HCT116 (cell line): ENCODE results near the gene PRR35. TPM values are rescaled to one million over a fixed set of nuclear protein-coding genes. Genes with fewer than 3 reads are reported as not detected.

ENCODE experiments used
- ATAC-seq: fragments of 200-7000 bp; cut with Tn5 transposase; 2 replicates; pipeline ENCODE4 v1.9.1; 2020; ENCODE audit warnings: mild to moderate bottlenecking, moderate library complexity
- BruUV-seq: library from RNA; stranded (reverse); fragments of 400-500 nt; replicated peaks from 2 replicates; lab custom pipeline; 2021; lab: Mats Ljungman, UMichigan
- CTCF ChIA-PET: fragments of 300-600 bp; sonication (Branson Sonifier 250); formaldehyde crosslinking; loops from one replicate; lab custom pipeline; 2021; ENCODE audit warnings: antibody characterized with exemption; lab: Charles Lee
- POLR2A ChIA-PET: fragments of 300-600, 350-600 bp; sonication (Branson Sonifier 250); formaldehyde crosslinking; loops from one replicate; lab custom pipeline; 2021; ENCODE audit warnings: antibody characterized with exemption; lab: Charles Lee
- RAD21 ChIA-PET, 2 experiments: fragments of 300-600 bp; sonication (Branson Sonifier 250); formaldehyde crosslinking; loops; one replicate each; lab custom pipeline; 2023; ENCODE audit warnings: low total read pairs in 2 of 2; ENCODE audit not compliant: uncharacterized antibody in 2 of 2, unreplicated experiment in 2 of 2, low non-redundant PET in 1 of 2; lab: Charles Lee
- DNase-seq: peaks from one replicate; pipeline ENCODE4 v3.0.0-alpha.2; 2010; ENCODE audit warnings: low read depth, low spot score
- H2AFZ ChIP-seq: fragments of 200-600 bp; shearing (Covaris generic), sonication (generic); 2 replicates; pipeline ENCODE4 v1.6.1; 2017; ENCODE audit warnings: low read depth, mixed run types, mixed read lengths, antibody characterized with exemption, low read length; ENCODE audit not compliant: poor library complexity, severe bottlenecking
- H3K27ac ChIP-seq: 2 replicates; pipeline ENCODE4 v1.5.1; 2012; ENCODE audit warnings: low read depth, low read length
- H3K27me3 ChIP-seq: fragments of 200-600 bp; sonication (generic); 2 replicates; pipeline ENCODE4 v1.6.1; 2016; ENCODE audit warnings: mixed run types, low read length, mixed read lengths; ENCODE audit not compliant: insufficient read depth
- H3K36me3 ChIP-seq, 2 experiments: fragments of 200-500 bp in 1 of 2; fragments of 200-600 bp in 1 of 2; sonication (Bioruptor generic) in 1 of 2; sonication (generic) in 1 of 2; 2 replicates each; pipeline versions ENCODE4 v1.5.1 to v1.6.1; 2014 to 2016; ENCODE audit warnings: low read length in 2 of 2, inconsistent platforms in 1 of 2, mixed read lengths in 1 of 2, mixed run types in 1 of 2; ENCODE audit not compliant: insufficient read depth in 2 of 2, control insufficient read depth in 1 of 2
- H3K4me1 ChIP-seq, 2 experiments: fragments of 200-600 bp in 1 of 2; sonication (generic) in 1 of 2; 2 replicates each; pipeline versions ENCODE4 v1.5.1 to v1.6.1; 2012 to 2017; ENCODE audit warnings: low read length in 2 of 2, inconsistent platforms in 1 of 2, mild to moderate bottlenecking in 1 of 2, mixed read lengths in 1 of 2, mixed run types in 1 of 2, moderate library complexity in 1 of 2; ENCODE audit not compliant: insufficient read depth in 2 of 2, control insufficient read depth in 1 of 2
- H3K4me2 ChIP-seq: fragments of 200-600 bp; sonication (generic); 2 replicates; pipeline ENCODE4 v1.6.1; 2017; ENCODE audit warnings: mixed run types, low read length, mixed read lengths
- H3K4me3 ChIP-seq, 2 experiments: fragments of 200-600 bp in 1 of 2; sonication (generic) in 1 of 2; replicated peaks in 1 of 2; 2 replicates each; pipeline ENCODE4 v1.5.1; 2011 to 2016; ENCODE audit warnings: low read length in 2 of 2, control low read depth in 1 of 2, low read depth in 1 of 2, mild to moderate bottlenecking in 1 of 2, mixed read lengths in 1 of 2, mixed run types in 1 of 2
- H3K79me2 ChIP-seq: fragments of 200-600 bp; sonication (generic); 2 replicates; pipeline ENCODE4 v1.6.1; 2017; ENCODE audit warnings: mild to moderate bottlenecking, mixed run types, low read length, moderate library complexity, mixed read lengths; ENCODE audit not compliant: insufficient read depth
- H3K9ac ChIP-seq: fragments of 200-600 bp; sonication (generic); 2 replicates; pipeline ENCODE4 v1.6.1; 2016; ENCODE audit warnings: low read length, mixed read lengths
- H3K9me2 ChIP-seq: fragments of 200-600 bp; sonication (generic), shearing (Covaris generic); 2 replicates; pipeline ENCODE4 v1.6.1; 2017; ENCODE audit warnings: mixed run types, mild to moderate bottlenecking, moderate library complexity; ENCODE audit not compliant: insufficient read depth
- H3K9me3 ChIP-seq, 2 experiments: fragments of 200-500 bp in 1 of 2; fragments of 200-600 bp in 1 of 2; sonication (Bioruptor generic) in 1 of 2; sonication (generic) in 1 of 2; 2 replicates each; pipeline ENCODE4 v1.6.1; 2014 to 2017; ENCODE audit warnings: low read length in 2 of 2, mixed read lengths in 2 of 2, inconsistent platforms in 1 of 2, low read depth in 1 of 2, mild to moderate bottlenecking in 1 of 2, mixed run types in 1 of 2, moderate library complexity in 1 of 2; ENCODE audit not compliant: control insufficient read depth in 1 of 2, insufficient read depth in 1 of 2
- H4K20me1 ChIP-seq: fragments of 200-600 bp; sonication (generic), shearing (Covaris generic); 2 replicates; pipeline ENCODE4 v1.6.1; 2017; ENCODE audit warnings: mixed run types, mild to moderate bottlenecking, moderate library complexity; ENCODE audit not compliant: insufficient read depth
- EZH2 ChIP-seq: fragments of 200-600 bp; sonication (generic); IDR thresholded peaks from 2 replicates; pipeline ENCODE4 v1.6.1; 2017; ENCODE audit warnings: antibody characterized with exemption, mixed run types
- POLR2AphosphoS5 ChIP-seq: IDR thresholded peaks from 2 replicates; pipeline ENCODE4 v1.6.1; 2011; ENCODE audit warnings: mild to moderate bottlenecking, low read depth, low read length, moderate library complexity
- SRF ChIP-seq: IDR thresholded peaks from 2 replicates; pipeline ENCODE4 v1.6.1; 2012; ENCODE audit warnings: low read depth
- intact Hi-C: fragments of 100-400 bp; cut with micrococcal nuclease; formaldehyde crosslinking; loops from 2 replicates; pipeline ENCODE4 v1.10.0; 2022
- total RNA-seq: library from RNA; stranded (reverse); gene quantifications from one replicate; pipeline ENCODE4 v1.2.1, GENCODE V29; 2021; ENCODE audit not compliant: unreplicated experiment
- TF ChIP-seq, protein P1 (sequence below), 3 experiments: fragments of 200-600 bp in 1 of 3; sonication (generic) in 1 of 3; IDR thresholded peaks in 2 of 3; conservative IDR thresholded peaks in 1 of 3; 2 replicates each; pipeline ENCODE4 v1.5.1; 2012 to 2017; ENCODE audit warnings: low read depth in 2 of 3, low read length in 2 of 3, antibody characterized with exemption in 1 of 3, borderline replicate concordance in 1 of 3, control low read depth in 1 of 3, mild to moderate bottlenecking in 1 of 3, mixed read lengths in 1 of 3, mixed run types in 1 of 3, moderate library complexity in 1 of 3; ENCODE audit not compliant: insufficient read depth in 1 of 3
- TF ChIP-seq, protein P2 (sequence below): IDR thresholded peaks from 2 replicates; pipeline ENCODE4 v1.6.1; 2011; ENCODE audit warnings: mild to moderate bottlenecking, low read length, moderate library complexity; ENCODE audit not compliant: insufficient replicate concordance; ENCODE audit errors: extremely low read depth

Gene PRR35
- total RNA-seq, 1 experiment from 2014 or later = not detected

- H3K9me3 ChIP-seq = no peaks in the 10 kb centered on the region
- H3K27me3 ChIP-seq = no peaks in the 10 kb centered on the region
- H2AFZ ChIP-seq = no peak overlapping the region
- no peak for DNase-seq
- TF ChIP-seq POLR2AphosphoS5 (no peak), EZH2 (no peak), SRF (no peak)
- TF ChIP-seq, protein P1, sequence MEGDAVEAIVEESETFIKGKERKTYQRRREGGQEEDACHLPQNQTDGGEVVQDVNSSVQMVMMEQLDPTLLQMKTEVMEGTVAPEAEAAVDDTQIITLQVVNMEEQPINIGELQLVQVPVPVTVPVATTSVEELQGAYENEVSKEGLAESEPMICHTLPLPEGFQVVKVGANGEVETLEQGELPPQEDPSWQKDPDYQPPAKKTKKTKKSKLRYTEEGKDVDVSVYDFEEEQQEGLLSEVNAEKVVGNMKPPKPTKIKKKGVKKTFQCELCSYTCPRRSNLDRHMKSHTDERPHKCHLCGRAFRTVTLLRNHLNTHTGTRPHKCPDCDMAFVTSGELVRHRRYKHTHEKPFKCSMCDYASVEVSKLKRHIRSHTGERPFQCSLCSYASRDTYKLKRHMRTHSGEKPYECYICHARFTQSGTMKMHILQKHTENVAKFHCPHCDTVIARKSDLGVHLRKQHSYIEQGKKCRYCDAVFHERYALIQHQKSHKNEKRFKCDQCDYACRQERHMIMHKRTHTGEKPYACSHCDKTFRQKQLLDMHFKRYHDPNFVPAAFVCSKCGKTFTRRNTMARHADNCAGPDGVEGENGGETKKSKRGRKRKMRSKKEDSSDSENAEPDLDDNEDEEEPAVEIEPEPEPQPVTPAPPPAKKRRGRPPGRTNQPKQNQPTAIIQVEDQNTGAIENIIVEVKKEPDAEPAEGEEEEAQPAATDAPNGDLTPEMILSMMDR (IDR thresholded peaks at IDR 0.05 in 2 of 3, conservative IDR thresholded peaks at IDR 0.05 in 1 of 3; ENCODE audit: borderline replicate concordance in 1 of 3, insufficient read depth in 1 of 3, low read depth in 2 of 3, low read length in 2 of 3) = peak in 1 of 3 experiments; percentile 19; a peak in 2 of 6 replicates
- TF ChIP-seq, protein P2, sequence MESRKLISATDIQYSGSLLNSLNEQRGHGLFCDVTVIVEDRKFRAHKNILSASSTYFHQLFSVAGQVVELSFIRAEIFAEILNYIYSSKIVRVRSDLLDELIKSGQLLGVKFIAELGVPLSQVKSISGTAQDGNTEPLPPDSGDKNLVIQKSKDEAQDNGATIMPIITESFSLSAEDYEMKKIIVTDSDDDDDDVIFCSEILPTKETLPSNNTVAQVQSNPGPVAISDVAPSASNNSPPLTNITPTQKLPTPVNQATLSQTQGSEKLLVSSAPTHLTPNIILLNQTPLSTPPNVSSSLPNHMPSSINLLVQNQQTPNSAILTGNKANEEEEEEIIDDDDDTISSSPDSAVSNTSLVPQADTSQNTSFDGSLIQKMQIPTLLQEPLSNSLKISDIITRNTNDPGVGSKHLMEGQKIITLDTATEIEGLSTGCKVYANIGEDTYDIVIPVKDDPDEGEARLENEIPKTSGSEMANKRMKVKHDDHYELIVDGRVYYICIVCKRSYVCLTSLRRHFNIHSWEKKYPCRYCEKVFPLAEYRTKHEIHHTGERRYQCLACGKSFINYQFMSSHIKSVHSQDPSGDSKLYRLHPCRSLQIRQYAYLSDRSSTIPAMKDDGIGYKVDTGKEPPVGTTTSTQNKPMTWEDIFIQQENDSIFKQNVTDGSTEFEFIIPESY = no peak
- intact Hi-C loops = no loop called here
- H3K4me2 ChIP-seq = no peak overlapping the region
- ATAC-seq = no peak
- no peak overlapping the region for H3K9ac ChIP-seq
- no peaks in the 10 kb centered on the region for H3K36me3 ChIP-seq
- H3K79me2 ChIP-seq = peaks cover 79% of the 10 kb centered on the region
- no peaks in the 10 kb centered on the region for H3K9me2 ChIP-seq
- ChIA-PET RAD21 (no interaction called here), POLR2A (no interaction called here), CTCF (no interaction called here)
- no peaks in the 10 kb centered on the region for H4K20me1 ChIP-seq
- H3K4me1 ChIP-seq = peaks cover 16 to 34% of the 10 kb centered on the region in 2 experiments
- H3K27ac ChIP-seq = no peak overlapping the region
- BruUV-seq = no TSS peak
- no peak overlapping the region for H3K4me3 ChIP-seq
Observed at GRCh38 chr16:537415-538335, 22.5 kb upstream of the PRR35 start.
